Erythroblast (primary cell): ENCODE data around the gene EDEM2.
"Not testable (repeated sequence)": the region's sequence is repeated elsewhere in the genome, so short reads cannot be mapped to it uniquely, and the experiment has no call there.

Source experiments
- DNase-seq, 2 experiments: peaks; one replicate each; lab custom pipeline; 2025; lab: John Stamatoyannopoulos, UW
- GATA1 ChIP-seq: IDR thresholded peaks from 2 replicates; pipeline ENCODE4 v1.6.1; 2011; ENCODE audit warnings: low read depth, mild to moderate bottlenecking, control low read depth, low read length, moderate library complexity
- POLR2A ChIP-seq: IDR thresholded peaks from 2 replicates; pipeline ENCODE4 v1.6.1; 2011; ENCODE audit warnings: mild to moderate bottlenecking, low read length

EDEM2 gene

GRCh38 chr20:35179292-35180212, 32.4 kb upstream of the EDEM2 start:
- TF ChIP-seq GATA1, result no peak
- no peak for TF ChIP-seq POLR2A
- no peak for DNase-seq

- DNase-seq, result no peak
- TF ChIP-seq GATA1 (no peak), POLR2A (no peak)
These were observed 29.0 kb upstream of the EDEM2 start for GRCh38 chr20:35176132-35176531.

DNA sequence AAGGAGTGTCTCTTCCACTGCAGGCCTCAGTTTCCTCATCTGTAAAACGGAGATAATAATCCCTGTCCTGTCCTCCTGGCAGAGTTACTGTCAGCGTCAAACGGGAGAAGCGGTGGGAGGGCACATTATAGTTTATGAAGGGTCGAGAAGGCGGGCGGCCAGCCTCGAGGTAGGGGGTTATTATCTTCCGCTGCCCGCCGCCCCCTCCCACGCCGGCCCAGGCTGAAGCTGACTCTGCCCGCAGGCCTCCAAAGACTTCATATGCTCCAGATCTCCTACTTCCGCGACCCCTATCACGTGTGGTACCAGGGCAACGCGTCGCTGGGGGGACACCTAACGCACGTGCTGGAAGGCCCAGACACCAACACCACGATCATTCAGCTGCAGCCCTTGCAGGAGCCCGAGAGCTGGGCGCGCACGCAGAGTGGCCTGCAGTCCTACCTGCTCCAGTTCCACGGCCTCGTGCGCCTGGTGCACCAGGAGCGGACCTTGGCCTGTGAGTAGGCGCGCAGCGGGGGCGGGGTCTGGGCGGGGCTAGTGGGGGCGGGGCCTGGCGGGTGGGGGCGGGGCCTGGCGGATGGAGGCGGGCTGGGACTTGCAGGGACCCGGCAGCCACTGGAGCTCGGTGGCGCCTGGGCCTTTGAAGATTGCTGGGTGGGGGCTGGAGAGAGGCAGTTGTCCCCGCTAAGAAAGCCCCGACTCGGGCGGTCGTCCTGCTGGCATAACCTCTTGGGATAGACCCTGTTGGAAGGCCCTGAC, 27.5 kb upstream of the EDEM2 start:
- DNase-seq, result peak in 1 of 2 experiments; percentile 12
- TF ChIP-seq POLR2A, result no peak

DNA sequence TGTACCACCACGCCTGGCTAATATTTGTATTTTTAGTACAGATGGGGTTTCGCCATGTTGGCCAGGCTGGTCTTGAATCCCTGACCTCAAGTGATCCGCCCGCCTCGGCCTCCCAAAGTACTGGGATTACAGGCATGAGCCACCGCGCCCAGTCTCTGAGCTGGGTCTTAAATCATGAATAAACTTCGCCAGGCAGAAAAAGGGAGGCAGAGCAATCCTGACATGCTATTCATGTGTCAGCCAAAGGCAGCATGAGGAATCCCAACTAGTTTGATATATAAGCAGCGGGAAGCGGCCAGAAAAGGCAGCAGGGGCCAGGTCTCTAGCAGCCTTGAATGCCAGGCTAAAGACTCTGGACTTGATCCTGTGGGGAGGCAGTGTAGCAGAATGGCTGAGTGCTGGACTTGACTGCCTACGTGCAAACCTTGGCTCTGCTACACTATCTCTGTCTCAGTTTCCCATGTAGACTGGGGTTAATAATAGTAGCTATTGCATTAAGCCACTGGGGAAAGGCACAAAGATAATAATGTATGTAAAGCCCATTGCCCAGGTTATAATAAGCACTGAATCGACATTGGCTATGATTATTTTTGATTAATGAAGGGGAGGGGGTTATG, 26.5 kb upstream of the EDEM2 start:
- TF ChIP-seq POLR2A (no peak), GATA1 (no peak)
- no peak for DNase-seq

DNA sequence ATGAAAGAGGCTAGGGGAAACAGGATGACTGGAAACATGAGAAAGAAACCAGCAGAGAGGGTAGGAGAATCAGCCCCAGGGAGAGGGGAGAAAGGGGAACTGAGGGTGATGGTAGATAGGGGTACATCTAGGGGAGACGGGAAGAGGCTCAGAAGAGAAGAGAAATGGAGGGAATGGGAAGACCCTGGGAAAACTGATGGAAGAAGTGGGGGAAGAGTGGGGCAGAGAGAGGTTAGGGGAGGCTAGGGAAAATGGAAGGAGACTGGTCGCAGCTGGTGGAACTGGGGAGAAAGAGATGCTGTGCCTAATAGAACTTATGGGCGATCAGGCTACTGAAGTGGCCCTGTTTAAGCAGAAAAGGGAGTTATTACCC, 25.3 kb upstream of the EDEM2 start:
- no peak for DNase-seq
- no peak for TF ChIP-seq POLR2A
- TF ChIP-seq GATA1, result no peak

GRCh38 chr20:35171753-35172433, 24.8 kb upstream of the EDEM2 start, which contains the start of gene PROCR:
Gene PROCR (plus strand): TSS chr20:35172072. CDS start chr20:35172155, 83 bp downstream.
- DNase-seq, result peak; percentile 44 to 47
- no peak for TF ChIP-seq GATA1
- no peak for TF ChIP-seq POLR2A

- no peak for TF ChIP-seq GATA1
- no peak for TF ChIP-seq POLR2A
- DNase-seq, result no peak
These were observed 24.3 kb upstream of the EDEM2 start for GRCh38 chr20:35171438-35171752.

DNA sequence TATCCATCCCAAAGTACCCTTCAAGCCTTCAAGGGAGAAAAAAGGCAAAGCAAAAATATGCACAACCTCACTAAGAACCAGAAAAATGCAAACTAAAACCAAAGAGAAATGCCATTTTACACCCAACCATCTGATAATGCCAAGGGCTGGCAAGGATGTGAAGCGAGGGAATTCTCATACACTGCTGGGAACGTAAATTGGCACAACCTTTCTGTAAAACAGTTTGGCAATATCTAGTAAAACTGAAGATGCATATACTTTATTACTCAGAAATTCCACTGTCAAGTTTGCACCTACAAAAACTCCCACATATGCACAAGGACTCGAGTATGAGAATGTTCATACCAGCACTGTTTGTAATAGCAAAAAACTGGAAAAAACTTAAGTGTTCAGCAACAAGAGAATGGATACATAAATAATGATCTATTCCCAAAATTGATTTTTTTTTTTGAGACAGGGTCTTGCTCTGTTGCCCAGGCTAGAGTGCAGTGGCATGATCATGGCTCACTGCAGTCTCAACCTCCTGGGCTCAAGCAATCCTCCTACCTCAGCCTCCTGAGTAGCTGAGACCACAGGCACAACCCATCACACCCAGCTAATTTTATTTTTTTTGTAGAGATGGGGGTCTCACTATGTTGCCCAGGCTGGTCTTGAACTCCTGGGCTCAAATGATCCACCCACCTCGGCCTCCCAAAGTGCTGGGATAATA, 21.7 kb upstream of the EDEM2 start:
- not testable (repeated sequence) for DNase-seq

DNA sequence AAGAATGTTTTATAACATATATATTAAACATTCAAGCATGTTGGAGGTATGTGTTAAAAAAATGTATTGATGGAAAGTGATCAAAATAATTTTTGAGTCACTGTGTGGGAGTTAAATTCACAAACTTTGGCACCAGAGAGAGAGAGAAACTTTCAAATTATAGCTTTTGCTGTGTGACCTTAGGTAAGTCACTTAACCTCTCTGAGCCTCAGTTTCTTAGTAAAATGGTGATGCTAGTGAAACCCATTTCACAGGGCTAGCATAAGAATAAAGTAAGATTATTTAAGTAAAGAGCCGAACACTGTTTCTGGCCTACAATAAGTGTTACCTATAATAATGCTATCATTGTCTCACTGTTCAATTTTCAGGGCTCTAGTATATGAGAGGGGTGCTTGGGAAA, 20.7 kb upstream of the EDEM2 start:
- no peak for DNase-seq
- TF ChIP-seq GATA1 (no peak), POLR2A (no peak)

DNA sequence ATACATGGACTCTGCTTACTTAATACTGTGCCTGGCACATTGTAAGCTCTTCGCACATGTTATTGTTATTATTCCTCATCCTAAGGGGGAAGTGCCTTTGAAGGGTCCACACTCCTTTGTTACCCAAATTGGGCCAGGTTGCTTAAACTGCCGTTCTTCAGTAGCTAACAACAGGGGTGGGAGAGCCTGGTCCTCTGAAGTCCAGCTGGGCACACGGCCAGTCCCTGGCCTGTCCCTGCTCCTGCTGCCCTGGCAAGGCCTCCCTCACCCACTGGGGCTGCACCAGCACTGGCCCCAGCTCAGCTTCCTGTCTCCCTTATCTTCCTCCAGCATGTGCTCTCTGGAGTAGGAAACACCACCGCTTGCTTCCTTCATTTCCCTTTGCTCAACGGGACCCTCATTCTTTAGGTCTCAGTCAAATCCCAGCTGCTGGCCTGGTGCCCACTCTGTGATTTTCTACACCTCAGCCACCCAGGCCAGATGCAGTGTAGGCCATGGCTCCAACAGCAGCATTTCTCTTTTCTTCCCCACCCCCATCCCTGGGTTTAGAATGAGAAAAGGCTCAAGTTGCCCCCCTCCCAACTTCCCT, 19.2 kb upstream of the EDEM2 start:
- TF ChIP-seq GATA1 (no peak), POLR2A (no peak)
- DNase-seq, result peak in 1 of 2 experiments; percentile 15

- TF ChIP-seq POLR2A, result no peak
- no peak for TF ChIP-seq GATA1
- DNase-seq, result no peak
These were observed 18.4 kb upstream of the EDEM2 start for GRCh38 chr20:35165221-35166185.

DNA sequence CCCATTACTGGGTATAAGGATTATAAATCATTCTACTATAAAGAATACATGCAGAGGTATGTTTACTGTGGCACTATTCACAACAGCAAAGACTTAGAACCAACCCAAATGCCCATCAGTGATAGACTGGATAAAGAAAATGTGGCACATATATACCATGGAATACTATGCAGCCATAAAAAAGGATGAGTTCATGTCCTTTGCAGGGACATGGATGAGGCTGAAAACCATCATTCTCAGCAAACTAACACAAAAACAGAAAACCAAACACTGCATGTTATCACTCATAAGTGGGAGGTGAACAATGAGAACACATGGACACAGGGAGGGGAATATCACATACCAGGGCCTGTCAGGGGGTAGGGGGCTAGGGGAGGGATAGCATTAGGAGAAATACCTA, 17.4 kb upstream of the EDEM2 start:
- not testable (repeated sequence) for DNase-seq

- DNase-seq, result not testable (repeated sequence)
These were observed 13.2 kb upstream of the EDEM2 start for GRCh38 chr20:35160341-35160740.
